ENCODE results near the gene ARMH1.
A peak's percentile ranks its signal among the peaks of the same experiment; 100 is the strongest.
"Not testable (repeated sequence)": the region's sequence is repeated elsewhere in the genome, so short reads cannot be mapped to it uniquely, and the experiment has no call there.

The ARMH1 gene

GRCh38 chr1:44693900-44694299 lies 19.4 kb downstream of the ARMH1 start:
- no peak for DNase-seq (ENCODE audit: low read depth in 4 of 4, low spot score in 1 of 4)

DNA sequence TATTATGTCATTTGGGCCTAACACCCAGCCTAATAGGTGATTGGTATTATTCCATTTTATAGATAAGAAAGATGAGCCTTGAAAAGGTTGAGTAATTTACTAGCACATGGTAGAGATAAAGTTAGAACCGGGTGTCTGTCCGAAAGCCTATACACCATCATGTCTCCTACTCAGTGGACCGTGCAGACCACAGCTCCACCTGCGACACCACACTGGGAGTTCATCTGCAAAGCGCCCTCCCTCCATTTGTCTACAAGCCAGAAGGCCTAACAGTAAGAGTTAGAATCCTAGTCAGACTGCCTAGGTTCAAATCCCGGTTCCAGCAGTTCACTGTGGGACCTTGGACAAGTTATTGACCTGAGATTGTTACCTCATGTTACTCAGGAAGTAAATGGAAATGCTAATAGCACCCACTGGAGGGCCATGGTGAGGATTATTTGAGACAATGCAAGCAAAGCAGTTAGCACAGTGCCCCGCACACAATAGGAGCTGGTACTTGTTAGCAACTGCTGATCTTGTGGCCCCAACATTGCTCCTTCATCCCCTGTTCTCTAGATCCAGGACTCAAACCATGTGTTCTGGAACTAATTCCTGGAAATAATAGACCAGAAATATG lies 20.5 kb downstream of the ARMH1 start:
- no peak for DNase-seq (ENCODE audit: low read depth in 4 of 4, low spot score in 1 of 4)

GRCh38 chr1:44695671-44696070 lies 21.2 kb downstream of the ARMH1 start:
- no peak for DNase-seq (ENCODE audit: low read depth in 4 of 4, low spot score in 1 of 4)

DNA sequence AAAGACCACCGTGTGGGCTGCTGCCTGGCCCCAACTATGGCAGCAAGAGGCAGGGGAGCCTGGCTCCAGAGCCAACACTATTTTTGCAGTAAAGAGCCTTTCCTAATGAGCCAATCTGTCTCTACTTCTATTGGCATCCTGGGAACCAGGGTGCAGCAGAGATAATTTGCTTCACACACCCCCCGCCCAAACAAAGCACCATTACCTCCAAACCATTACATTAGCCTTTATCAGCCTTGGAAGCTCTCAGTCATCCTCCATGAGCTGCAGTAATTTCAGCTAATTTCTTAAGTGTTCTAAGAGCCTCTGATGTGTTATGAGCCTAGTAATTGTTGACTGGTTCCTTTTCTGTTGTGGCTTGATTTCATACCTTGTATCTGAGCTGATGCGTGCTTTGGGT lies 21.6 kb downstream of the ARMH1 start:
- DNase-seq (ENCODE audit: low read depth in 4 of 4, low spot score in 1 of 4): no peak

- DNase-seq (ENCODE audit: low read depth in 4 of 4, low spot score in 1 of 4): no peak
These were observed 22.4 kb downstream of the ARMH1 start for GRCh38 chr1:44696789-44697345.

GRCh38 chr1:44698138-44698537 lies 23.6 kb downstream of the ARMH1 start:
- no peak for DNase-seq (ENCODE audit: low read depth in 4 of 4, low spot score in 1 of 4)

DNA sequence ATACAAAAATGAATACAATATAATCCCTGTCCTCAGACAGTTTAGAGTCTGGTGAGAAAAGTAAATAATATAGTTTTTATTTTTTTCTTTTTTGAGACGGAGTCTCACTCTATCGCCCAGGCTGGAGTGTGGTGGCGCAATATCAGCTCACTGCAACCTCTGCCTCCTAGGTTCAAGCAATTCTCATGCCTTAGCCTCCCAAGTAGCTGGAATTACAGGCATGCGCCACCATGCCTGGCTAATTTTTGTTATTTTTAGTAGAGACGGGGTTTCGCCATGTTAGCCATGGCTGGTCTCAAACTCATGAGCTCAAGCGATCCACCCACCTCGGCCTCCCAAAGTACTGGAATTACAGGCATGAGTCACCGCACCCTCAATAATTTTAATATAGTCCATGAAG lies 24.9 kb downstream of the ARMH1 start:
- DNase-seq (ENCODE audit: low read depth in 4 of 4, low spot score in 1 of 4): not testable (repeated sequence)

DNA sequence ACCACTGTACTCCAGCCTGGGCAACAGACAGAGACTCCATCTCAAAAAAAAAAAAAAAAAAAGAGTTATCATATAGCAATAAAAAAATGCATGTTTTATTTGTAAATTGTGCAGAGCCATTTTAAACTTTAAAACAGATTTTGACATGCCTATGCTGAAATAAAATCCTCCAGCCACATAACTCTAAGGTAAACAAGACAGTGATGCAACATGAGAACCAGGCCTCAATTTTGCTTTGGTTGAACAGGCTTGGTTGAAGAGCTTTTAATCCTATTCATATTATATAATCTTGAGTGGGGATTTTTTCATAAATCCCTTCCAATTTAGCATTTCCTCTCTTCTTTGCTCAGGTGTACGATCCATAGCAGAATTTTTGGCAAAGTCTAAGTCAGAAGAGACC lies 26.1 kb downstream of the ARMH1 start:
- no peak for DNase-seq (ENCODE audit: low read depth in 4 of 4, low spot score in 1 of 4)

- no peak for DNase-seq (ENCODE audit: low read depth in 4 of 4, low spot score in 1 of 4)
These were observed 26.6 kb downstream of the ARMH1 start for GRCh38 chr1:44701141-44701573.

- DNase-seq (ENCODE audit: low read depth in 4 of 4, low spot score in 1 of 4): no peak
These were observed 31.0 kb downstream of the ARMH1 start for GRCh38 chr1:44705470-44705869.

DNA sequence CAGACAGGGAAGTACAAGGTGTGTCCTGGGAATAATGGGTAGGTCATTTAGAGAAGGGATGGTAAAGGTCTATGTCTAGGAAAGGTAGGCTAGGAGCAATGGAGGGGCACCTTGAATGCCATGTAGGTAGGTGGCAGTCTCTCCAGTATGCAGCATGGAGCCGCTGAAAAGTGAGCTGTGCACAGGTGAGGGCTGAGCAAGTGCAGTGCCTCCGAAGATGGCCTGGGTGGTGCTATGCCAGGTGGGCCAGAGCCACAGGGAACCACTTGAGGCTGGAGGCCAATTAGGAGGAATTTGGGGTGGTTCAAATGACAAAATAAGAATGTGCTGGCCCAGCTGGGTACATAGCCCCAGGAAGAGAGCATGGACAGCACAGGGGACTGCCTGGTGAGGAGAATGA lies 31.4 kb downstream of the ARMH1 start:
- DNase-seq (ENCODE audit: low read depth in 4 of 4, low spot score in 1 of 4): no peak

DNA sequence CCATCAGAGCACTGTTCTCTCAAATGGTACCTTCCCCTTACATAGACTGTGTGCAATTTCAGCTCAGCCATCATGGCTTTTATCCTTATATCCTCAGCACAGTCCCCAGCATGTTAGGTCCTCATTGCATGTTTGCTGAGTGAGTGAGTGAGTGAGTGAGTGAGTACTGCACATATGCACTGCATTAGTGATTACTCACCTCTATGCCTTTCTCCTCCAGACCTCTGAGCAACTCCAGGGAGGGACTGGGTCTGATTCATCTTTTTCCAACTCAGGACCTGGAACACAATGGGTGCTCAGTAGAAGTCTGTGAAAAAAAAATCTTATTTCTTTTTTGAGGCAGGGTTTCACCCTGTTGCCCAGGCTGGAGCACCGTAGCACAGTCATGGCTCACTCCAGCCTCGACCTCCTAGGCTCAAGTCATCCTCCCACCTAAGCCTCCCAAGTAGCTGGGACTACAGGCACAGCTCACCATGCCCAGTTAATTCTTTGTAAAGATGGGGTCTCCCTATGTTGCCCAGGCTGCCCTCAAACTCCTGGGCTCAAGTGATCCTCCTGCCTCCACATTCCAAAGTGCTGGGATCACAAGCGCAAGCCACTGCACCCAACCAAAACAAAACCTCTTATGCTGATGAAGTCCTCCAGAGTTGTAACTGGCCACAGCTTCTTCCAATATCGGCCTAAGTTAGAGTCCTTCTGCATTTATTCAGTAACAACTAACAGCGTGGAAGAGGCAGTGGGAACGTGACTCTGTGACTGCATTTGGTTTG lies 32.8 kb downstream of the ARMH1 start:
- no peak for DNase-seq (ENCODE audit: low read depth in 4 of 4, low spot score in 1 of 4)

DNA sequence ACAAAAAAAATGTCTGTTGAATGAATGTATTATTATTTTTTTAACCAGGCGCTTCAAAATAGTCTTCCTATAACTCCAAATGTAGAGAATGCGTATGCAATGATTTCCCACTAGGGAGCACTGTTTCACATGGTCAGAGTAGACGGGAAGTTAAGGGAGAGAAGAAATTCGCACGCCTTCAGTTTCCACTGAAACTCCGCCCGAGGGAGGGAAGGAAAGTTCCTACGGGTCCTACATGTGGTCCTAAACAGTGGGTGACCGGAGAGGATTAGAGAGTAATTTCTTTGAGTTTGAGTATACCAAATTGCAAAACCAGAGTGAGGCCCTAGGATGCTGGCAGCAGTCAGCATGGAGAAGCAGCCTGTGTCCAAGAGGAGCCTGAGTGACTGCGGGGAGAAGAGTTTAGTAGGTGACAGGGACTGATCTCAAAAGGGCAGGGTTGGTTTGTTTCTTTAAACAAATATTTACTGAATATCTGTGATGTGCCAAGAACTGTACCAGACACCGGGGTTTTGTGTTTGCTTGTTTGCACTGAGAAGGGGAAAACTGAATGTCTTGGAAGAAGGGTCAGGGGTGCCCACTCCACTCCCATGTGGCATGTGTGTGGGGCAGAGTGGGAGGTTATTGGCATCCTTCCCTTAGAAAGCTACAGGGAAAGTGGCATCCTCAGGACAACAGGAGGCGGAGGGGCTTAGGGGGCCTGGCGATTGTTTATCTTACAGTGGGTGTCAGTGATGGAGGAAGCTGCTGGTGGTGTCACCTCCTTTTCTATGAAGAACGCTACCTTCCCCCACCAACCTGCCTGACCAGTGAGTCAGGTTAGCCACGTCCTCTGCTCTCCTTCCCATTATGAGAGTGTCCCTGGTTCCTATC lies 33.7 kb downstream of the ARMH1 start:
- DNase-seq (ENCODE audit: low read depth in 4 of 4, low spot score in 1 of 4): no peak

GRCh38 chr1:44713321-44713781 lies 38.8 kb downstream of the ARMH1 start:
- no peak for DNase-seq (ENCODE audit: low read depth in 4 of 4, low spot score in 1 of 4)

DNA sequence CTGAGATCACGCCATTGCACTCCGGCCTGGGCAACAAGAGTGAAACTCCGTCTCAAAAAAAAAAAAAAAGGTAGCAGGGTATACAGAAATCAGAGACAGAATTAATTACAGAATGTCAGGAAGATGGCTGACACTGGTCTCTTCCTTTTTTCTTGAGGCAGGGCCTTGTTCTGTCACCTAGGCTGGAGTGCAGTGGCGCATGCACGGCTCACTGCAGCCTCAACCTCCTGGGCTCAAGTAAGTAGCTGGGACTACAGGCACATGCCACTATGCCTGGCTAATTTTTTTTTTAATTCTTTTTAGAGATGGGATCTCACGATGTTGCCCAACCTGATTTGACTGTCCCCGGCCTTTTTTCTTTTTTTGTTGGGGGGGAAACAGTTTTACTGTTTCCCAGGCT lies 40.0 kb downstream of the ARMH1 start:
- no peak for DNase-seq (ENCODE audit: low read depth in 4 of 4, low spot score in 1 of 4)

GRCh38 chr1:44714944-44715571 lies 40.5 kb downstream of the ARMH1 start:
- peak in 3 of 4 experiments; percentile 36 to 43 (median 41) for DNase-seq (ENCODE audit: low read depth in 4 of 4, low spot score in 1 of 4)

DNA sequence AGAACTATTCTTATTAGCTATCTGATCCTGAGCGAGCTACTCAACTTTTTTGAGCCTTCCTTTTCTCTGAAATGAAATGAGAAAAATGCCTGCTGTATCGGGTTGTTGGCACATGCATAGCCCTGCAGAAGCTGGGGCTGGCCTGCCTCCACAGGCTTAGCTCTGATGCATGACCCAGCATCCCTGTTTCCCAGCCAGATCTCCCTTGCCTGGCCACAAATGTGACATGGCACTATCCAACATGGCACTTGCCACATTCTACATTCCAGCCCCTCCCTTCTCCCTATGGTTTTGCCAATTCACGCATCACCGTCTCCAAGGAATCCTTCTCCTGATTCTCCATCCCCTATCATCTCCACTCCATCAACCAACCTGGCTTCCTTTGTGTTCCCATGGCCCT lies 42.6 kb downstream of the ARMH1 start:
- no peak for DNase-seq (ENCODE audit: low read depth in 4 of 4, low spot score in 1 of 4)

- DNase-seq (ENCODE audit: low read depth in 4 of 4, low spot score in 1 of 4): no peak
These were observed 43.1 kb downstream of the ARMH1 start for GRCh38 chr1:44717653-44718052.

GRCh38 chr1:44718091-44718490 lies 43.6 kb downstream of the ARMH1 start:
- no peak for DNase-seq (ENCODE audit: low read depth in 4 of 4, low spot score in 1 of 4)

- DNase-seq (ENCODE audit: low read depth in 4 of 4, low spot score in 1 of 4): no peak
These were observed 44.8 kb downstream of the ARMH1 start for GRCh38 chr1:44719318-44719717.

DNA sequence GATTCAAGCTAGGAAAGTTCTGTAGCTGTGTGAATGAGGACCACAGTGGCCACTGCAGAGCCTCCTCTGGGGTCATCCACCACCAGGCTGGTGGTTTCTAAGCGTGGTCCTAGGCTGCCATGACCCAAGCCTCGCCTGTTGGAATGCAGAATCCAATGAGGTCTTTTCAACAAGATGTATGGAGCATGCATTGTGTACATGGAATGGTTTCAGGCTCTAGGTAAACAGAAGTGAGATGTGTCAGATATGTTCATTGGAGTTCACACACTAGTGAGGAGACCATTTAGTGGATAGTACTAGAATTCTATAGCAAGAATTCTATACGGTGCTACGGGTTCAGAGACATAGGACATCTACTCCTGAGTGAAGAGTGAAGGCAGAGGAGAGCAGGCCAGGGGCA lies 45.8 kb downstream of the ARMH1 start:
- DNase-seq (ENCODE audit: low read depth in 4 of 4, low spot score in 1 of 4): no peak

All from stimulated activated CD4-positive, alpha-beta T cell treated with anti-CD3 and anti-CD28 coated beads, Interleukin-1b, Interleukin-23, amount 100 ng/mL, for 24 hours (primary cell).